Type B pancreatic cell (in vitro differentiated cells): Measurements from ENCODE around the gene DTX2. TPM values are rescaled to one million over a fixed set of nuclear protein-coding genes. Genes with fewer than 3 reads are reported as not detected.
"Not testable (repeated sequence)": the region's sequence is repeated elsewhere in the genome, so short reads cannot be mapped to it uniquely, and the experiment has no call there.

Experiments
- DNase-seq: peaks from one replicate; pipeline ENCODE4 v3.0.0; 2021; ENCODE audit warnings: mixed read lengths; ENCODE audit not compliant: unreplicated experiment; ENCODE audit errors: extremely low spot score
- H3K27ac Mint-ChIP-seq: 2 replicates; pipeline ENCODE4 v1.8.0; 2021; ENCODE audit warnings: mild to moderate bottlenecking, mixed read lengths
- H3K27me3 Mint-ChIP-seq: 2 replicates; pipeline ENCODE4 v1.8.0; 2021; ENCODE audit warnings: mixed read lengths
- H3K36me3 Mint-ChIP-seq: 2 replicates; pipeline ENCODE4 v1.8.0; 2021; ENCODE audit warnings: mixed read lengths
- H3K4me1 Mint-ChIP-seq: one replicate; pipeline ENCODE4 v1.8.0; 2021; ENCODE audit warnings: mixed read lengths; ENCODE audit not compliant: unreplicated experiment
- H3K4me3 Mint-ChIP-seq: 2 replicates; pipeline ENCODE4 v1.8.0; 2021; ENCODE audit warnings: mild to moderate bottlenecking, mixed read lengths
- H3K9me3 Mint-ChIP-seq: 2 replicates; pipeline ENCODE4 v1.8.0; 2021; ENCODE audit warnings: mixed read lengths
- CTCF ChIP-seq: fragments of 200-600 bp; sonication (generic); conservative IDR thresholded peaks from 2 replicates; pipeline ENCODE4 v1.5.0; 2021; ENCODE audit warnings: antibody characterized with exemption, mild to moderate bottlenecking
- long read RNA-seq: library from polyadenylated mRNA; unstranded; transcript quantifications from one replicate; pipeline ENCODE4 v2.0.0, GENCODE V29; 2020
- total RNA-seq: library from RNA; stranded (reverse); gene quantifications from 2 replicates; pipeline ENCODE4 v1.2.1, GENCODE V29; 2021; ENCODE audit warnings: low replicate concordance

The DTX2 gene
- total RNA-seq: 30.1 and 30.6 TPM in 2 replicates
- long read RNA-seq, partial matches to known transcripts: 0 of 2 reads
- long read RNA-seq, other reads (novel, unspliced or antisense): 2 of 2 reads

- H3K9me3 Mint-ChIP-seq, H3K27me3 Mint-ChIP-seq, H3K4me1 Mint-ChIP-seq, H3K4me3 Mint-ChIP-seq, DNase-seq, H3K27ac Mint-ChIP-seq, H3K36me3 Mint-ChIP-seq: not testable (repeated sequence)
Observed at GRCh38 chr7:76461464-76462101, at the start of gene DTX2. TSS of gene DTX2 (plus strand) at chr7:76461709. CDS start at chr7:76480510, 18,801 bp downstream.

- no peak for DNase-seq
- TF ChIP-seq CTCF: no peak
- no peaks in the 10 kb centered on the region for H3K27me3 Mint-ChIP-seq
- no peak overlapping the region for H3K4me3 Mint-ChIP-seq
- no peaks in the 10 kb centered on the region for H3K36me3 Mint-ChIP-seq
- peaks cover 10% of the 10 kb centered on the region for H3K4me1 Mint-ChIP-seq
- H3K9me3 Mint-ChIP-seq: no peaks in the 10 kb centered on the region
- H3K27ac Mint-ChIP-seq: no peak overlapping the region
Observed at GRCh38 chr7:76412249-76412648, 49.3 kb upstream of the DTX2 start.

- H3K4me1 Mint-ChIP-seq, H3K27me3 Mint-ChIP-seq, H3K27ac Mint-ChIP-seq, H3K4me3 Mint-ChIP-seq, H3K9me3 Mint-ChIP-seq, H3K36me3 Mint-ChIP-seq, DNase-seq: not testable (repeated sequence)
Observed at GRCh38 chr7:76417654-76418310, 43.7 kb upstream of the DTX2 start.

- DNase-seq, H3K27me3 Mint-ChIP-seq, H3K4me3 Mint-ChIP-seq, H3K9me3 Mint-ChIP-seq, H3K36me3 Mint-ChIP-seq: not testable (repeated sequence)
- Mint-ChIP-seq H3K27ac (peak overlapping the region; percentile 59), H3K4me1 (peaks cover 17% of the 10 kb centered on the region)
Observed at GRCh38 chr7:76421097-76421496, 40.4 kb upstream of the DTX2 start.

- no peak for DNase-seq
- peak overlapping the region; percentile 57 for H3K4me3 Mint-ChIP-seq
Observed at GRCh38 chr7:76423666-76424412, 37.7 kb upstream of the DTX2 start.

GRCh38 chr7:76424413-76425111, 36.9 kb upstream of the DTX2 start, which contains the start of gene ZP3:
TSS of gene ZP3 (plus strand) at chr7:76424950. CDS start at chr7:76424965, 15 bp downstream.
- Mint-ChIP-seq H3K27me3 (no peaks in the 10 kb centered on the region), H3K4me1 (peaks cover 16% of the 10 kb centered on the region), H3K27ac (peak within 1 kb of the TSS; percentile 92), H3K4me3 (peak within 1 kb of the TSS; percentile 43), H3K36me3 (no peaks in the 10 kb centered on the region), H3K9me3 (no peaks in the 10 kb centered on the region)
- DNase-seq: no peak
- TF ChIP-seq CTCF: no peak

More at GRCh38 chr7:76423666-76424412, 37.7 kb upstream of the DTX2 start:
- TF ChIP-seq CTCF: no peak
- Mint-ChIP-seq H3K36me3 (no peaks in the 10 kb centered on the region), H3K27me3 (no peaks in the 10 kb centered on the region), H3K9me3 (no peaks in the 10 kb centered on the region), H3K27ac (peak overlapping the region; percentile 92), H3K4me1 (peaks cover 18% of the 10 kb centered on the region)
